Lower leg skin (tissue), 3 donors: ENCODE results near the gene PRRG3.

Experiments used
- POLR2A ChIP-seq, 2 donors: fragments of 450-650 bp; IDR thresholded peaks; one replicate each; pipeline ENCODE4 v1.6.1; 2016 to 2017; ENCODE audit warnings: antibody characterized with exemption in 2 of 2, mild to moderate bottlenecking in 1 of 2, moderate library complexity in 1 of 2
- TF ChIP-seq, protein P1 (sequence below), 3 donors: fragments of 450-650 bp; IDR thresholded peaks; one replicate each; pipeline ENCODE4 v1.5.1; 2016; ENCODE audit warnings: antibody characterized with exemption in 3 of 3, mild to moderate bottlenecking in 3 of 3, moderate library complexity in 2 of 3

DNA sequence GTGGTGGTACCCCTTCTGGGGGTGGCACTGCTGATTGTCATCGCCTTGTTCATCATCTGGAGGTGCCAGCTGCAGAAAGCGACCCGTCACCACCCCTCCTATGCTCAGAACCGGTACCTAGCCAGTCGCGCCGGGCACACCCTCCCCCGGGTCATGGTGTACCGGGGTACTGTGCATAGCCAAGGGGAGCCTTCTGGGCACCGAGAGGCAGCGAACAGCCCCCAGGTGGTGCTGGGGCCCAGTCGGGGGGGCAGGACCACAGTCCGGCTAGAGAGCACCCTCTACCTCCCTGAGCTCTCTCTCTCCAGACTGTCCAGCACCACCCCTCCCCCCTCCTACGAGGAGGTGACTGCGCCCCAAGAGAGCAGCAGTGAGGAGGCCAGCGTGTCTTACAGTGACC is 5.3 kb downstream of the PRRG3 start:
- no peak for TF ChIP-seq POLR2A (IDR thresholded peaks at IDR 0.05)
- TF ChIP-seq, protein P1, sequence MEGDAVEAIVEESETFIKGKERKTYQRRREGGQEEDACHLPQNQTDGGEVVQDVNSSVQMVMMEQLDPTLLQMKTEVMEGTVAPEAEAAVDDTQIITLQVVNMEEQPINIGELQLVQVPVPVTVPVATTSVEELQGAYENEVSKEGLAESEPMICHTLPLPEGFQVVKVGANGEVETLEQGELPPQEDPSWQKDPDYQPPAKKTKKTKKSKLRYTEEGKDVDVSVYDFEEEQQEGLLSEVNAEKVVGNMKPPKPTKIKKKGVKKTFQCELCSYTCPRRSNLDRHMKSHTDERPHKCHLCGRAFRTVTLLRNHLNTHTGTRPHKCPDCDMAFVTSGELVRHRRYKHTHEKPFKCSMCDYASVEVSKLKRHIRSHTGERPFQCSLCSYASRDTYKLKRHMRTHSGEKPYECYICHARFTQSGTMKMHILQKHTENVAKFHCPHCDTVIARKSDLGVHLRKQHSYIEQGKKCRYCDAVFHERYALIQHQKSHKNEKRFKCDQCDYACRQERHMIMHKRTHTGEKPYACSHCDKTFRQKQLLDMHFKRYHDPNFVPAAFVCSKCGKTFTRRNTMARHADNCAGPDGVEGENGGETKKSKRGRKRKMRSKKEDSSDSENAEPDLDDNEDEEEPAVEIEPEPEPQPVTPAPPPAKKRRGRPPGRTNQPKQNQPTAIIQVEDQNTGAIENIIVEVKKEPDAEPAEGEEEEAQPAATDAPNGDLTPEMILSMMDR (IDR thresholded peaks at IDR 0.05): no peak
